ENCODE data around the gene SPATA24.
"Not testable (repeated sequence)": the region's sequence is repeated elsewhere in the genome, so short reads cannot be mapped to it uniquely, and the experiment has no call there.

The SPATA24 gene

DNA sequence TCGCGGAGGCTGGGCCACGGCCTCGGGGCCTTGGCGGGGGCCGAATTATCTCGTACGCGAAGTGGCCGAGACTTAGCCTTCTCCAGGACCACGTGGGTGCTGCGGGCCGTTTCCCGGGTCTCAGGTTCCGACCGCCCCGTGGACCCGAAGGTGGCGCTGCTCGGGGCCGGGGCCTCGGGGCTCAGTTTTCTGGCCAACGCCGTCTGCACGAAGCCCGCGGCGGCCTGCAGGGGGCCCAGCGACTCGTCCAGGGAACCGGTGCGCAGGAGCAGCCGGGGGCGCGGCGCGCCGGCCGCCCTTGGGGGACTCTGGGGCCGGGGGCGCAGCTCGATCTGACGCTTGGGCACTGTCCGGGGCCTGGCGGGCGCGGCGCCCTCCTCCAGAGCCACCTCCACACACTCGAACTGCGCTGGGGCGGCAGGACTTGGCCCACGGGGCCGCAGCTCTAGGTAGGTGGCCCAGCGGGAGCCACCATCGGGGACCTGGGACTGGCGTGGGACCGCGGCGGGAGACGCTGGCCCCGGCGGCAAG is 9.7 kb downstream of the SPATA24 start:
- DNase-seq = no peak

DNA sequence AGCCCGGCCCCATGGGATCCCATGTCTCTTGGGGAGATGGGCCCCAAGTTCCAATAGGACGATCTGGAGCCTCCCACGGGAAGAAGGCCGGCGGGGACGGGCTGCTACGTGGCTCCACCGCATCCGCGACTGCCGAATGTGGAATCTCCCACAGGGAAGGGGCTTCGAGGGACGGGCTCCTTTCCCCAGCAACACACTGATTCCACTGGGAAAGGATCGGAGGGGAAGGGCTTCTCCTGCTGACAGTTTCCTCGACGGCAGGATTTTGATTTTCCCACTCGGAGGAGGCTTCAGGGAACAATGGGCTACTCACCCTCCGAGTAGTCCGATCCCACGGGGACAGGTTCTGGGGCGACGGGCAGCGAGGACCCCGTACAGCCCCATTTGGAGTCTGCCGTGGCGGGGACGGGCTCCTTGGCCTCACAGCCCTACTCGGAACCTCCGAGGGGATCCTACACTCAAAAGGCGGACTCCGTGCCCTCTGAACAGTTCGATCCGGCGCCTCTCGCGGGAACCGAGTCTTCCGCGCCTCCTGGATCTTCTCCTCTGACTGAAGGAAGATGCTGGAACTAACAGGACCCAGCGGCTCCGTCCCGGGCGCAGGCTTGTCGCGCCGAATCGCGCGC is 10.3 kb downstream of the SPATA24 start:
- no peak for DNase-seq

DNA sequence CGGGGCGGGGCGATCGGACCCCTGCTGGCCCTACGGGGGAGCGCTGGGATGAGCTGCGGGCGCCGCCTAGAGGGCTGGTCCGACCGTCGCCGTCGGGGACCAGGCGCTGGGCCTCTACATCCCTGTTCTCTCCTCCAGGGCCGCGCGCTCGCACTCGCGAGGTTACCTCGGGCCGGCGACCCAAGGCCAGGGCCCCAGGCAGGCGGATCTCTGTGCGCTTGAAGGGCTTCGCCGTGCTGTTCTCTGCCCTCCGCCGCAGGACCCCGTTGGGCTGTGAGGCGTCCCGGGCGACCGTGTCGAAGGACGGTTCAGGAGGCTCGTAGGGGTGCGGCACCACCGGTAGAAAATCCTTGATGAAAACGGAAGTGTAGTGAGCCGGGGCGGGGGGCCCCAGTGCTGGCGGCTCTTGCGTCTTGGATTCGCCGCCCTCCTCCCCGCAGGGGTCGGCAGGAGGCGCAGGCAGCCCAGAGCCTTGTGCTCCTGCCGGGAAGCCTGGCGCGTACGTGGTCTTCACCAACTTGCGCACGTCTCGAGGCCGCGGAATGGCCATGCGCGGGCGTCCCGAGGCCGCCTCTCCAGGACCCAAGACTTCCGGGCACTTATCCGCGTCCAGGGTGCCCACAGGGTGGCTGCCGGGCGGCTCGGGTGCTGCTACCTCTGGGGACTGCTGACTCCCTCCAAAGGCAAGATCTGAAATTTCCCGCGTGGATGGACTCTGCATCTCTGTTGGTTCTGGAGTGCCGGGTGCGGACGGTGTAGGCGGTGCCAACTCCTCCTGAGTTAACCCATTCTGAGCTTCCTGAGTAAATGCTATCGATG is 11.0 kb downstream of the SPATA24 start:
- peak; percentile 49 for DNase-seq

DNA sequence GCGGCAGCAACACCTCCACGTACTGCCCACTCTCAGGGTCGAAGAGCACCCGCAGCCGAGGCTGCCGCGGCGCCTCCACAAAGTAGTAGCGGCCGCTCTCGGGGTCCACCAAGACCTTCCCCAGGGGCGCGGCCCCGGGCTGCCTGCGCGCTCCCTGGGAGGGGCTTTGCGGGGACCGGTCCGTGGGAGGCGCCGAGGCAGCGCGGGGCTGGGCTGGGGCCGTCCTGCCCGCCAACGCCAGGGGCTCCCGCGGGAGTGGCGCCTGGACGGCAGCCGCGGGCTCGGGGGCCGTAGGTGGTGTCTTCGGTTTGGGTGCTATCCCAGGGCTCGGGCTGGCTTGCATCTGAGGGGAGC is 11.6 kb downstream of the SPATA24 start:
- no peak for DNase-seq

DNA sequence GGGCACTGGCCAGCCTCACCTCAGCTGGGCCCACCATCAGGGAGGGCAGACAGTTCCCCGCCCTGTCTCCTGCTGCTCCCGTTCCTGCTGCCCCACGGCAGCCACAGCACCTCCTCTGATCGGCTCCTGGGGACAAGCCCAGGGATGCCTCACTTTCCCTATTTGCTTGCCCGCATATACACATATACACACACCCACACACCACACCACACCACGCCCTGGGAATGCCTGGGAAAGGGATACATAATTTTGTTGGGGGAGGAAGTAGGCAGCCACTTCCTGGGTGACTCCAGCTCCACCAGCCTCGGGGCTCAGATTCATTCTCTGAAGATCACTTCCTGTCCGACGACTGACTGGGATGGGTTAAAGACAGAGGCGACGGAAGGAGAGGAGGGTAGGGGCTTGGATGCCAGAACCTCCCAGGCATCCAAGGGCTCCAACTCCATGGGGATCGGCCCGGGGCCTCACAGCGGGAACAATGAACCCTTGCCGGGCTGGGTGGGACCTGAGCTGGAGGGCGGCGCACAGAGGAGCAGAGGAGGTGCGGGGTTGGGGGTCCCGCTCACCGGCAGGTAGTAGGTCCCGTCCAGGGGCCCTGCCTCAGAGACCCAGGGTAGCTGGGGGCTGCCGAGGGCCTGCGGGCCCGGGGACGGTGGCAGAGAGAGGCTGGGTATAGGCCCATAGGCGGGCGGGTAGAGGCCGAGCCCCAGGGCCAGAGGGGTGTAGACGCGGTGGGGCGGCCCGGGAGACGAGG is 12.1 kb downstream of the SPATA24 start:
- no peak for DNase-seq

DNA sequence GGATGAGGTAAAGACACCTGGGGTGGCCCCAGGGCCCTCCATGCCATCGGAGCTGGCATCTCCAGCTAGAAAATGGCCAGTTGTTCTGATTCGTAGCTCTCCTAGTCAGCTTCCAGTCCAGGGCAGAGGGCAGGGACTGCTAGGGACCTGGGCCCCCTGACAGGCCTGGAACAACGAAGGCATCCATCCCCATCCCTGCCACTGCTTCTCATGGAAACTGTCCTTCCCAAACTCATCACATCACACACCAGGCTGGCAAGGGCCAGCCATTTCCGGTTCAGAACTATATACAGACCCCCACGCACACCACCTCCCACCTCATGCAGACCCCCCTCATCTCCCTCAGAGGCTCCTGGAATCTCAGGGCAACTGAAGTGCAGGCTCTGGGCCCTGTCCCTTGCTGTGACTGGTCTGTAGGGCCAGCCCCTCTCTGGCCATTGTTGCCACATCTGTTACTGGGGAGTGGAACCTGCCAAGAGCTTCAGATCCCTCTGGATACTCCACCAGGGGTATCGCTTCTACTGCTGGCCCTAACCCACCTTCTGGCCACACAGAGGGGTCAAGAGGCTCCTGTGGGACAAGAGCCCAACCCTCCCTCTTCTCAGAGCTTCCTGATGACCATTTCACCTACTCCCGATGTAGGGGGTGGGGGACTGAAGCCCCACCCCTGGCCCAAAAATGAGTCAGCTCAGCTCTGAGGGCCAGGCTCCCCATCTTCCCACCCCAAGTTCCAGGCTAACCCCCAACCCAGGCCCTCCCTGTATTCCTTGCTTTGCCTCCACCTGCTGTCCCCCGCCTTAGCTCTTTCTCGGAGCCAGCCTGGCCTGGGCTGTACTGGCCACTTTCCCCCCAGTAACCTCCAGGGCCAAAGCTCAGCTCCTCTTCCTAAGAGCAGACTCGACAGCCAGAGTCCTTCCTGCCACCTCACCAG is 13.0 kb downstream of the SPATA24 start:
- no peak for DNase-seq

DNA sequence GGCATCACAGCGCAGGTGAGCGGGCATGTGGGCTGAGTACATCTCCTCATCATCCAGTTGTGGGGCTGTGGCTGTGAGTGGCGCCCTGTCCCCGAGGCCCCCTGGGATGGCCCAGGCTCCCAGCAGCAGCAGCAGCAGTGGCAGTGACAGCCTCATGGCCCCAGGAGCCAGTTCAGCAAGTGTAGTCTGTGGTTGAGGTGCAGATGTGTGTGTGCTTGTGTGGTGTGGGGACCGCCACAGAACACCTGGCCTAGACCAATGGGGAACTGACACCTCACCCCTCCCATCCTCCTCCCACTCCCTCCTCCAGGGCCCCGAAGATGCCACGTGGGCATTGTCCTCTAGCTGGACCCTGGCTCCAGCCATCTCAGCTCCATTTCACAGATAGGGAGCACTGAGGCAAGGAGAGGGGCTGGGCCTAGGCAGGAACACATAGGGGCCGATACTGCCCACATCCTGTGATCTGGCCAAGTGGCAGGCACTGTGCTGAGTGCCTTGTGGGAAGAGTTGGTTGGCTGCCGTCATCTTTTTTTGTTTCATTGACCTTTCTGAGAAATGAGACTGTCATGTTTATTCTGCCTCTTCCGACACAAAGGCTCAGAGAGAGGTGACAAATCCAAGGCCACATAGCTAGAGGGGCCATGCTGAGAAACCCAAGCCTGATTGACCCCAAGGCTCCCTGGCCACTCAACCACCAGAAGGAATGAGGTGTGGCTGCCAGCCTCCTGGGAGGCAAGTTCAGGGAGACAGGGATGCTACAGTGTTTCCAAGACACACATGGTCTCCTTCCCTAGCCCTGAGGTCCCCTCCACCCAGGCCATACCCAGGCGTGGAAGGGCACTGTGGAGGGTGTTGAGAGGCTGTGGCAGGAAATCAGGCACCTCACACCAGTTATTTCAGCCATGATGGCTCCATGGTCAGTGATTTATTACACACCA is 13.9 kb downstream of the SPATA24 start, which contains the start of gene MZB1:
MZB1 (minus strand) TSS at position 213 of the 938 bp plus-strand sequence; CDS start at position 156, 57 bp downstream.
- peak; percentile 34 for DNase-seq

DNA sequence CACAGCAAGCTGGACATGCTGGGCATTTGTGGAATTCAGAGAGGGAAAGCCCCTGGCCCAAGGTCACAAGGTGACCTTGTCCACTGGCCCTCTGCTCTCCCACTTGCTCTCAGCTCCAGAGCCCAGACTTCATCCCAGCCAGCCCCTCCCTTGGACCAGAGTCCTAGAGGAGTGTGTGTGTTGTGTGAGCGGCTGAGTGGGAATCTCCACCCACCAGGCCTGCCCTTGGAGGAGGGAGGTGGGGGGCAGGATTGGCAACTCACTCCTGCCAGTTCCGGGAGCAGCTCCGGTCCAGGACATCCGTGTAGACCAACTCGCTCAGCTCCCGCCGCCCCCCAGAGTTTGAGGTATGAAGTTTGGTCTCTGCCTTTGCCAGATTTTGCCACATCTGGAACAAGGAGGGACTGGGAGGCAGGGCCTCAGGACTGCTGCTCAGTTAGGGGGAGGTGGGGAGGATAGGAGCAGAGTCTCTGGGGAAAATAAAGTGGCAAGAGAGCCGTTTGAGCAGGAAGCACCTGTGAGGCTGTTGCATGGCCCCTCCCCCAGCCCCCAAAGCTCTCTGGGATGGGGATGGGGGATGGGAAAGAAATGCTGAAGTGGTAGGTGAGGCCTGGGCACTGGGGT is 15.6 kb downstream of the SPATA24 start:
- DNase-seq = no peak

DNA sequence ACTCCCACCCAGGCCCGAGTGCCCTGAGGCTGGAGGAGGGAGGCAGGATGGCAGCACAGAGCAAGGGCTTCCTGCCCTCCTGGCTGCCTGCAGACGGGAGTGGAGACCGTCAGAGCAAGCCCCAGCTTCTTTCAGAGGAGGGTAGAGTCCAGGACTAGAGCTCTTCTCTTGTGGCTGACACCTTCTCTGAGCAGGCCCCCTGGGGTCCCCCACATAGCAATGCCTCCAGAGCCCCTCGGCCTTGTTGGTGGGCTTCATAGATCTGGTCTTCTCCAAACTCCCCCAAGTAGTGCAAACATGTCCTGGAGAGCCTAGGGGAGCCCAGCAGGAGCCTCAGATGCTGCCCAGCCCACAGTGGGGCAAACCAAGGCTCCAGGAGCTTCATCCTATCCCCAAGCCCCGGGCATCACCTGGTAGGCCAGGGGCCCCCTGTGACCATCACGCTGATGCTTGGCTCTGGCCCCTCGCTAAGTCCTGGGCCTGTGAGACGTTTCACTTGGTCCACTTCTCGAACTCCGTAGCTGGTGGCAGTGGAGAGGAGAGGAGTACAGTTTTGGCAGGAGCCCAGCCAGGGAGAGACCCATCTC is 16.2 kb downstream of the SPATA24 start:
- DNase-seq = no peak

DNA sequence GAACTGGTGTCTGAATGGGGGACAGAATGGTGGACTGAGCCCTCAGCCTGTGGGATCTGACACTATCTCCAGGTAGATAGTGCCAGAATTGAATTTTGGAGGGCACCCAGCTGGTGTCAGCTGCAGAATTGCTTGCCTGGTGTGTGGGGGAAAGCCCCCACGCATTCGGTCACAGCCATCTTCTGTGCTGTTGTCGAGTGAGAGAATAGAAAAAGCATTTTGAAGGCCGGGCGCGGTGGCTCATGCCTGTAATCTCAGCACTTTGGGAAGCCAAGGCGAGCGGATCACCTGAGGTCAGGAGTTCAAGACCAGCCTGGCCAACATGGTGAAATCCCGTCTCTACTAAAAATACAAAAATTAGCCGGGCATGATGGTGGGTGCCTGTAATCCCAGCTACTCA is 16.9 kb downstream of the SPATA24 start:
- DNase-seq = not testable (repeated sequence)

DNA sequence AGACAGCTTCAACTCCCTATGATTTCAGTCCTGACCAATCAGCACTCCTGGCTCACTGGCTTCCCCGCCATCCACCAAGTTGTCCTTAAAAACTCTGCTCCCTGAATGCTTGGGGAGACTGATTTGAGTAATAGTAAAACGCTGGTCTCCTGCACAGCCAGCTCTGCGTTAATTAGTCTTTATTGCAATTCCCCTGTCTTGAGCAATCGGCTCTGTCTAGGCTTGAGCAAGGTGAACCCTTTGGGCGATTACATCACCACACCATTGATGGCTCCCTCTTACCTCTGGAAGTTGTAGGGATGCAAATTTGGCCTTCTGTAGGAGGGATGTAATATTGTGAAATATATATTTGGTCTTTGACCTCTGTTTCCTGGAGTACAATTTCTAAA is 17.8 kb downstream of the SPATA24 start:
- DNase-seq = no peak

DNA sequence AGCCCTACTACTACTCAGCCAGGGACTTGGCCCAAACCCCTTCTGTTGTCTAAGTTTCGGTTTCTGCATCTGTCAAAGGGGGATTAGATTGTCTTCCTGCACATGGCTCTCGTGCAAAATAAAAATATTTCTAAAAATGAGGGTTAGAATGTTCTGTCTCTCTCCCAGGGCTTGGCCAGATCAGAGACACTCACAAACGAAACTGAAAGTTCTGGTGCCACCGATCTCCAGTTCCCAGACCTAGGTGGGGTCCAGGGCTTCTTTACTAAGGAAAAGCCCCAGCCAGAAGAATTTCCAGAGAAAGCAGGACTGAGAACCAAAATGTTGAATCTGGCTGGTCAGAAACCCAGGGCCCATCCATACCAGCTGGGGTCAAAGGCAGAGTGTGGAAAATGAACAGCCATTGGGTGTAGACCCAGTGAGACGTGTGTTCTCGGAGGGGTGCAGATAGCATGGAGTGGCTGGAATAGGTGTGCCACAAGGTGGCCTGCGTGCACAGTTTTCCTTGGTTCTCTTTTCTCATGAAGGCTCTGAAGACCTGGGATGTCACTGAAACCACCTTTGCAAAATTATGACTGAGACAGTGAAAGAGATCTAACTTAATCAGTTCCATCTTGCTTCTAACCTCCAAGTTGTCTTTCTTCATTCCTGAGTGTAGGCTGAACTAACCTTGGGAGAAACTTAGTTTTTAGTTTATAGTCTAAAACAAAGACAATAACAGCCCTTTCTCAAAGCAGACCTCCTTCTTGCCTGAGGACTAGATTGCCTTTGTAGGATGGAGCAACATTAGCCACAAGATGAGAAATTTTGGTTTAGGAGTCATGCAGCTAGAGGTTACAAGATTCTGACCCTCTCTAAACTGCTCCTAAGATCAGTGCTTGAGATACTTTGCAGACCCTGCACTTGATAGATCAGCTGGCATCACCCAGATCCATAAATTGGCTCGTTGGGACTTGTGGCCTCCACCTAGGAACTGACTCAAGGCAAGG is 18.5 kb downstream of the SPATA24 start:
- no peak for DNase-seq

DNA sequence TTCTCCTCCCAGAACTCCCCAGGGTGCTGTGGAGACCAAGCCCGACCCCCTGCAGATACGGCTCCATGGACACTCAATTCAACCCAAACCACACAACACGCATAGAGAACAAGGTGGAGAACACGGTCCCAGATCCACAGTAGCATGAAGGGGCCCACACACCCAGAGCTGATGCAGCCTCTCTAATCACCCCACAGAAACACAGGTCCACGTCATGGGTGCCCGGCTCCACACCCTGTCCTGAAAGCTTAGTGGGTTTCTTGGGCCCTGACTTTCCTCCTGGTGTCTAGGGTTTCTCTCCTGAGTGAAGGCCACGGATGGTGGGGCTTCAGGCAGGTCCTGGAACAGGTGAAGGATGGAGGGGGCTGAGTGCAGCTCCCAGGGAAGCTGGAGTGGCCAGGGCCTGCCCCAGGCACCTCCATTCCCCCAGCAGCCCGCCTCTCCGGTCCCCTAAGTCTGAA is 19.3 kb downstream of the SPATA24 start:
- no peak for DNase-seq

DNA sequence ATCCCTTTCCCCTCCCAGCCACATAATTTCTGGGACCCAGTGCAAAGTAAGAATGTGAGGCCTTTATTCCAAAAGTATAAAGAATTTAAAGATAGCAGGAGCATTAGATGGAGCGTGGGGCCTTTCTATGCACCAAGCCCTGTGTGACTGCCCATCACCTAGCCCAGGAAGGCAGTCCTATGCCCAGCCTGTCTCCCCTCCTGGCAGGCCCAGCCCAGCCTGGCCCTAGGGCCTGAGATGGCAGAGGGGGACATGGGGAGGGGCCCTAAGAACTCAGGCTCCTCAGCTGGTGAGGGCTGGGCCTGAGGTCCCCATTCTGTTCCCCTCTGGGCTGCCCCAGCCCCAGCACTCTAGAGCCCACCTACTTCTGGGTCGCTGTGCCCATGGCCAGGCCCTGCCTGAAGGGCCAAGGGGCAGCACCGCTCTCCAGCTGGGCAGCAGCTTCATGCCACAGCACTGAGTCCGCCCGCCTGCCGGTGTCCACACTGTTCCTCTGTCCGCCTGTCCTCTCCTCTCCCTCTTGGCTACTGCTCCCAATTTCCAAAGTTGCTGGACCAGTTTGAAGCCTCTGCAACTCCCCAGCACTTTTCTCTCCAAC is 19.8 kb downstream of the SPATA24 start:
- no peak for DNase-seq

DNA sequence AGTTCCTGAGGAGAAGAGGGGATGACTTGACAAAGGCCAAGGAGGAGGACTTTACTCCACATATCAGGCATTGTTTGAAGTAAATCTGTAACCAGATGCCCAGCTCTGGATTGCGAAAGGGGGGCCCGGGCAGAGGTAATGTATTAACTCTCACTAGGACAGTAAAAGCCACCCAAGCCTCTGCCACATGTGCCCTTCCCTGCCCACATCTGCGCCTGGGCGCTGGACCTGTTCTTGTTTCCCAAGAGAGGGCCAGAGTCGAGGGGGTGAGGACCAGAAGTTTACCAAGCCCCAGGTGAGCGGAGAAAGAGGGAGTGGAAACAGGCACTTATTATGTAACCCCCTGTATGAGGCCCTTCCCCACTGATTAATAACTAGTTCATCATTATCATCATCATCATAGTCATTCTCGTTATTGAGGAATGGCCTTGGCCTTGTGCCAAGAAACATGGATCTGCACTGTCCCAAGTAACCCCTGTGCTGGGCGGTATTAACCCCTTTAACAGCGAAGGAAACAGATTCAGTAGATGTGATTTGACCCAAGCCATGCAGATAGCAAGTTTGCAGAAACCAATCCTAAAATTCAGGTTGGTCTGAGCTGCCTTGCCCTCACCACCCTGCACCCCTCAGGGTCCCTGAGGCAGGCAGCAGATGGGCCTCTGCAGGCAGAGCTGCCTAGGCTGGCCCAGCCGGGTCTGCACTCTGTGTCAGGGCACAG is 20.5 kb downstream of the SPATA24 start, which contains the start of gene SLC23A1:
SLC23A1 (minus strand) TSS at position 23 of the 718 bp plus-strand sequence. CDS start 44 bp downstream, outside the sequence.
- DNase-seq = no peak

DNA sequence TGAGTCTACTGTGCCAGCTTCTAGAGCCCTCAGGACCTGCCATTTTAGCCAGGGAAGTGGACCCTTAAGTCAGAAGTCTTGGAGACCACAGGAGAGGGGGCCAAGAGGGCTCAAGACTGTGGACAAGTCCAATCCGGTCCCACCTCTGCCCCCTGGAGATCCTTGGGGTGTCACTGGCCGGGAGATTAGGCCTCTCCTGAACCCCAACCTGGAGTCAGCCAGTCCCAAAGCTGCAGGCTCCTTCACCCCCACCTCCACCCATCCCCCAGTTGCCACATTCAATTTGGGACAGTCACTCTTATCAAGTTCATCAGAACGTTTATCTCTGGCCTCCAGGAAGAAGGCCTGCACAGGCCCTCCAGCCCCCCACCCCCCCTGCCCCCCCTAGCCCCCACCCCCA is 21.1 kb downstream of the SPATA24 start:
- DNase-seq = no peak

Data from activated T-cell treated with anti-CD3 and anti-CD28 coated beads for 4 hours (primary cell).